ENCODE measurements around the gene GATM.

GRCh38 chr15:45417303-45417950 lies 39.1 kb upstream of the GATM start:
- no peak for TF ChIP-seq POLR2A (IDR thresholded peaks at IDR 0.05)
- TF ChIP-seq, protein P1, sequence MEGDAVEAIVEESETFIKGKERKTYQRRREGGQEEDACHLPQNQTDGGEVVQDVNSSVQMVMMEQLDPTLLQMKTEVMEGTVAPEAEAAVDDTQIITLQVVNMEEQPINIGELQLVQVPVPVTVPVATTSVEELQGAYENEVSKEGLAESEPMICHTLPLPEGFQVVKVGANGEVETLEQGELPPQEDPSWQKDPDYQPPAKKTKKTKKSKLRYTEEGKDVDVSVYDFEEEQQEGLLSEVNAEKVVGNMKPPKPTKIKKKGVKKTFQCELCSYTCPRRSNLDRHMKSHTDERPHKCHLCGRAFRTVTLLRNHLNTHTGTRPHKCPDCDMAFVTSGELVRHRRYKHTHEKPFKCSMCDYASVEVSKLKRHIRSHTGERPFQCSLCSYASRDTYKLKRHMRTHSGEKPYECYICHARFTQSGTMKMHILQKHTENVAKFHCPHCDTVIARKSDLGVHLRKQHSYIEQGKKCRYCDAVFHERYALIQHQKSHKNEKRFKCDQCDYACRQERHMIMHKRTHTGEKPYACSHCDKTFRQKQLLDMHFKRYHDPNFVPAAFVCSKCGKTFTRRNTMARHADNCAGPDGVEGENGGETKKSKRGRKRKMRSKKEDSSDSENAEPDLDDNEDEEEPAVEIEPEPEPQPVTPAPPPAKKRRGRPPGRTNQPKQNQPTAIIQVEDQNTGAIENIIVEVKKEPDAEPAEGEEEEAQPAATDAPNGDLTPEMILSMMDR (IDR thresholded peaks at IDR 0.05): no peak

All from suprapubic skin (tissue), 3 donors.